HG02840 (cell line): ENCODE data around the gene PADI1.

Experiments
- ATAC-seq: cut with Tn5 transposase; IDR thresholded peaks from one replicate; pipeline ENCODE4 v1.9.1; 2021; ENCODE audit warnings: mild to moderate bottlenecking, moderate library complexity, moderate number of reproducible peaks; ENCODE audit not compliant: unreplicated experiment, low FRiP score

Gene PADI1

DNA sequence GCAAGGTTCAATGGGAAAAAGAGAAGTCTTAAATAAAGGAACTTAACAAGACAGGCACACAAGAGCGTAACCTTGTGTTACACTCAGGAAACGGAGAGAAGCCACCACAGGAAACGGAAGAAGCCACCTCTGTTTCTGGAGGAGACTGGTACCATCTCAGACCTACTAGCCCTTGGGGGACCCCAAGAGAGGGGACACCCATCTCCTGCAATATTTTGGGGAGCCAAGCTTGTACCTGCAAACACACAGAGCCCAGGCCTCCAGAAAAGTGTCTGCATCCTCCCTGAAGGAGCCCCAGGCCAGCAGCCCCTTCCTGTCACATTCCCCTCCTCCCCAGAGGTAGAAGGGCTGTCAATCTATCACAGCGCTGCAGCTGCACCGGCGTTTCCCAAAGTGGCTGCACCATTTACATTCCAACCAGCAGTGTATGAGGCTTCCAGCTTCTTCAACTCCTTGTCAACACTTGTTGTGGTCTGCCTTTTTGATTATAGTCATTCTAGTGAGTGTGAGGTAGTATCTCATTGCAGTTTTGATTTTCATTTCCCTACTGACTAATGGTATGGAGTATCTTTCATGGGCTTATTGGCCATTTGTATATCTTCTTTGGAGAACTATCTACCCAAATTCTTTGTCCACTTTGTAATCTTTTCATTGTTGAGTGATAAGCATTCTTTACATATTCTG lies 23.0 kb upstream of the PADI1 start:
- no peak for ATAC-seq

DNA sequence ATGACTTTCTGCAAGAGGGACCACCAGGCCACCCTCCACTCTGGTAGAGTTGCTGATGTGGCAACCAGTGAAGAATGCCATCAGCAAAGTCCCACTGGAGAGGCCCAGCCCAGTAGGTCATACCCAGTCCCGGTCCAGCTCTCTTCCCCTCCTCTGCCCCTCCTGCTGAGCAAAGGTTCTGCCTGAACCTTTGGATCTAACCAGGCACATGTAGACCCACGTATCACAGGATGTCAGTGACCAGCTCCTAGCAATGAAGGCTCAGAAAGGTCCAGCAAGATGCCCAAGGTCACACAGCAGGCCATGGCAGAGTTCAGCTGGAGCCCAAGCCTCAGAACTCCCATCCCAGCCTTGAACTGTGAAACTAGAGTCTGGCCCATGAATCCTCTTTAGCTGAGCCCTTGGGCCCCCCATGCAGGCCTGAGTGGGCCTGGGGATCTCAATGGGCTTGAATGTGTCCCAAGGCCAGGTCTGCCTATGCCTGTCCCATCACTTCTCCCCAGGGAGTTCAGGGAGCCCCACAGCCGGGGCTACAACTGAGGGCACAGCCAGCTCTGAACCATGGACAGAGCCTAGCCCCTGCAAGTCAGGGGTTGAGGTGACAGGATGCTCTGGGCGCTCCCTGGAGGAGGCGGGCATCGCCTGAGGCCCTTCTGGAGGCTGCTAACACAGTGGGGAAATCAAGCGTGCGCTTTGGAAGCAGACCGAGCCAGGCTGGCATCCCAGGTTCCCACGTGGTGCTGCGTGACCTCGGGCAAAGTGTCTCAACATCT lies 21.4 kb upstream of the PADI1 start:
- ATAC-seq, result no peak

DNA sequence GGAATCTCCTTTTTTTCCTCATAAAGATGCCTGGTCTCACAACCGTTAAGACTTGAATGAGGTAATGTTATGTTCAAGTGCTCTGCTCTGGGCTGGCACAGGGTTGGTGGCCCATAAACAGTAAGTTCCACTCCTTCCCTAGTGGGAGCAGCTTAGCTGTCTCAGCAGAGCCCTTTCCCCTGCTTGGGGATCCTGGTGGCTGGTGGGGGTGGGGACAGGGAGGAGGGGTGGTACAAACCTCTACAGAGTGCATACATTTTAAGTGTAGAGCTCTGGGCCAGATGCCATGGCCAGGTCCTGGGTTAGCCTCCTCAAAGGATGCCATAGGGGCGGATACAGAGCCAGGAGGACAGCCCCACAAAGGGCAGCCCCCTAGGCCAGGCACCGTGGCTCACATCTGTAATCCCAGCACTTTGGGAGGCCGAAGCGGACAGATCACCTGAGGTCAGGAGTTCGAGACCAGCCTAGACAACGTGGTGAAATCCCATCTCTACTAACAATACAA lies 20.7 kb upstream of the PADI1 start:
- ATAC-seq, result no peak

DNA sequence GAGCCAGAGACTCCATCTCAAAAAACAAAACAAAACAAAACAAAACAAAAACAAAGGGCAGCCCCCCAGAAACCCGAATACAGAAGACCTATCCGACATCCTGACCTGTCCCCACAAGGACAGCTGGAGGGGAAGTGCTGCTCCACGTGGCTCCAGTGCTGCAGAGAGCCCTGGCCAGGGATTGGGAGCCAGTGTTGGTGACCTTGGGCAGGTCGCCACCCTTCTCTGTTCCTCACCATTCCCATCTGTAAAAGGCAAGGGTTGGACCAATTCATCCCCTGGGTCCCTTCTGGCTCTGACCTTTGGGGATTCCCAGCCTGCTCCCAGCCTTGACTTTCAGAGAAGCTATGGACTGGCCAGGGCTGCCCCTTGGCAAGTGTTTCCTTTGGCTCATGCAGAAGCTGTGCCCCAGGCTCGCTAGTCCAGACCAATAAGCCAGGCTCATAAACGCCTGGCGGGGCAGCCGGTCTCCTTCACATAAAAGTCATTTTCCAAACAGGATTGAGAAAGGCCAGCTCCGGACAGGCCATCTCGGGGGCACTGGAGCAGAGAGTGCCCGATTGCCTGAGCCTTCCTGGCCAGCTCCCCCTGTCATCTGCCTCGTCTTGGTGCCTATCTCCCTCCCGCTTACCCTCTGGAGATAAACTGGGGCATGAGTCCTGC lies 20.0 kb upstream of the PADI1 start:
- ATAC-seq, result no peak

DNA sequence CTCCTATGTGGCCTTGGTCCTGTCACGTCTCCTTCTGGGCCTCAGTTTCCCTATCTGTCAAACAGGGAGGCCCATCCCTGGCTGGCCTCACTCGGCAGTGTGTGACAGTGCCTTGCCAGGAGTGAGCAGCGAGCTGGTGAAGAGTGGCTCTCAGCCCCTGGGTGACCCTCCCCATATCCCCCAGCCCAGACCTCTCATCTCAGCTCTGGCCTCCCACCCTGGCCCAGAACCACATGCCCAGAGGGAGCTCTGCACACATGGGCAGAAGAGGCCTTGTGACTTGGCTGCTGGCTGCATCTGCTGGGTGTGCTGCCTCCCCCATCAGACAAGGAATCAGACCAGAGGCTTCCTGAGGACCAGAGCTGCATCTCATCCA lies 19.5 kb upstream of the PADI1 start:
- no peak for ATAC-seq

DNA sequence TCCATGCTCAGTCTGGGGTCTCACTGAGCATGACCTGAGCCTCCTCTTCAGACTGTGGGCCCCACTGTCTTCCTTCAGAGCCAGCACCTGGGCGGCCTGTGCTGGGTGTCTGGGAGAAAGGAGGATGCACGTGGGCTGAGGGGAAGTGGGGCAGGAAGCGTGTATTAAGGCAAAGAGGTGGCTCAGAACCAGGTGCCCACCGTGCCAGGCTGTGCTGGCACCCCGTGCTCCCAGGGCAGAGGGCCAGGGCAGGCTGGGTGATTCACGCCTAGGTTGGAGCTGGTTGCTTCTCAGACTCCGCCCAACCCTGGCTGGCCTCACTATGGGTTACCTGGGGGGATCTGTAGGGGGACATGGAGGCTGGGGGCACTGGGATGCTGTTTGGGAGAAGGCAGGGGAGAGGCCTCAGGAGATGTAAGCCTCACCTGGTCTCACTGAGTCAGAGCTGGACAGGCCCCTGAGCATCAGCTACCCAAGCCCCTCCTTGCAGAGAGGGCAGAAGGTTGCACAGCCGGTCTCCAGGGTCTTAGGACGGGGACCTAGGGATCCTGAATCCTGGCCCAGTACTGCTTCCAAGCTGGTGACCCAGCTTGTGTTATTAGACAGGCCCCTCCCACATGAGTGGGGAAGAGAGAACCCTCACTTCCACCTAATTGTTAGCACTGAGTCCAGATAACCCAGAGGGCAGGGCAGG lies 18.6 kb upstream of the PADI1 start:
- ATAC-seq, result no peak

DNA sequence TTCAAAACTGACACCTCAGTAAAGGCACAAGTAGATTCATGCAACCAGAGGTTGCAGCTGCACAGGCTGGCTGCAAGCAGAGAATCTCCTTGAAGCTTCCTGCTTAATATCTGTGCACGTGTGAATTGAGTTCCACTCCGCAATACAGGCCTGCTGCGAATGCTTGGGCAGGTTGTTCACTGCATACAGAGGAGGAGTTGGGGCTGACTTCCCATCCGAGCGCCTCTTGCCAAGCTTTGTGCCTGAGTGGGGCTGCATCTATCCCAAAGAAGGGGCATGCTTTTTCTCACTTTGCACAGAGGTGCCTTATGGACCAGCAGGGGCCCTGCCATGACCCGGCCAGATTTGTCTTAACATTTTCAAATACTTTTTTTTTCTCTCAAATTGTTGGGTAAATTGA lies 17.9 kb upstream of the PADI1 start:
- ATAC-seq, result no peak

DNA sequence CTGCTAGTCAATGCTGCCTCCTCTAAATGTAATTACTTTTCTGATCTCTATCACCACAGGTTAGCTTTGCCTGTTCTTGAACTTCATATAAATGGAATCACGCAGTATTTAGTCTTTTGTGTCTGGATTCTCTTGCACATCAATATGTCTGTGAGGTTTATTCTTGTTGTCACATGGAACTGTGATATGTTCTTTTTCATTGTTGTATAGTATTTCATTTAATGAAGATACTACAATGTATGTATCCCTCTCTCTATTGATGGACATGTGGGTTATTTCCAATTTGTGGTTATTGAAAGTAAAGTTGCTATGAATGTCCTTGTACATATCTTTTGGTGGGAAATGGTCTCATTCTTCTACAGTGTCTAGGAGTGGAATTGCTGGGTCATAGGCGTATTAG lies 16.7 kb upstream of the PADI1 start:
- no peak for ATAC-seq

DNA sequence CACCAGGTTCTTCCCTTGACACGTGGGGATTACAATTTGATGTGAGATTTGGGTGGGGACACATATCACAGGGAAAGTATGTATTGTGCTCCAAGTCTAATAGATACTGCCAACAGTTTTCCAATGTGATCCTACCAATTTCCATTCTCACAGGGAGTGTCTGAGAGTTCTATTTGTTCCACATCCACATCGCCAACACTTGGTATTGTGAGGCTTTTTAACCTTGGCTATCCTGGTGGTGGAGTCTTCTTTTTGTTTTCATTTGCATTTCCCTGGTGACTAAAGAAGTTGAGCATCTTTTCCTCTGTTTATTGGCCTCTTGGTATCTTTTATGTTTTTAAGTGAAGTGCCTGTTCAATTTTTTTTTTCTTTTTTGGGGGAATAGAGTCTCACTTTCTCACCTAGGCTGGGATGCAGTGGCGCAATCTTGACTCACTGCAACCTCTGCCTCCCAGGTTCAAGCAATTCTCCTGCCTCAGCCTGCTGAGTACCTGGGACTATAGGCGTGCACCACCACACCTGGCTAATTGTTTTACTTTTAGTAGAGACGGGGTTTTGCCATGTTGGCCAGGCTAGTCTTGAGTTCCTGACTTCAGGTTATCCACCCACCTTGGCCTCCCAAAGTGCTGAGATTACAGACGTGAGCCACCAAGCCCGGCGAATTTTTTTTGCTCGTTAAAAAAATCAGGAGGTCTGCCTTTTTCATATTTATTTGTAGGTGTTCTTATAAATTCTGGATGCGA lies 15.9 kb upstream of the PADI1 start:
- no peak for ATAC-seq

DNA sequence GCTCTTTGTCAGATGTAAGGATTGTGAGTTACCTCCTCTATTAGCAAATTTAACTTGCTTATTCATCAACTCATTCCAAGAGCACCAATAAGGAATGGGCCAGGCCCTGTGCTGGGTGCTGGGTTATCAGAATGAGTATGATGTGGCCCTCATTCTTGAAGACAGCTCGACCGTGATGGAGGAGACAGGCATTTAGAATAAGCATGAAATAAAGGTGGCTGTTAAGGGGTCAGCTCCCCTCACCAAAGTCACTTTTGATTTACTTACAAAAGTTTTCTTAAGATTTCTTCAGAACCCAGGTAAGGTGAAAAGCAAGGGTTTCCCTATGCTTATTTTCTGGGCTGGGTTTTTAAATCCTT lies 15.3 kb upstream of the PADI1 start:
- no peak for ATAC-seq

DNA sequence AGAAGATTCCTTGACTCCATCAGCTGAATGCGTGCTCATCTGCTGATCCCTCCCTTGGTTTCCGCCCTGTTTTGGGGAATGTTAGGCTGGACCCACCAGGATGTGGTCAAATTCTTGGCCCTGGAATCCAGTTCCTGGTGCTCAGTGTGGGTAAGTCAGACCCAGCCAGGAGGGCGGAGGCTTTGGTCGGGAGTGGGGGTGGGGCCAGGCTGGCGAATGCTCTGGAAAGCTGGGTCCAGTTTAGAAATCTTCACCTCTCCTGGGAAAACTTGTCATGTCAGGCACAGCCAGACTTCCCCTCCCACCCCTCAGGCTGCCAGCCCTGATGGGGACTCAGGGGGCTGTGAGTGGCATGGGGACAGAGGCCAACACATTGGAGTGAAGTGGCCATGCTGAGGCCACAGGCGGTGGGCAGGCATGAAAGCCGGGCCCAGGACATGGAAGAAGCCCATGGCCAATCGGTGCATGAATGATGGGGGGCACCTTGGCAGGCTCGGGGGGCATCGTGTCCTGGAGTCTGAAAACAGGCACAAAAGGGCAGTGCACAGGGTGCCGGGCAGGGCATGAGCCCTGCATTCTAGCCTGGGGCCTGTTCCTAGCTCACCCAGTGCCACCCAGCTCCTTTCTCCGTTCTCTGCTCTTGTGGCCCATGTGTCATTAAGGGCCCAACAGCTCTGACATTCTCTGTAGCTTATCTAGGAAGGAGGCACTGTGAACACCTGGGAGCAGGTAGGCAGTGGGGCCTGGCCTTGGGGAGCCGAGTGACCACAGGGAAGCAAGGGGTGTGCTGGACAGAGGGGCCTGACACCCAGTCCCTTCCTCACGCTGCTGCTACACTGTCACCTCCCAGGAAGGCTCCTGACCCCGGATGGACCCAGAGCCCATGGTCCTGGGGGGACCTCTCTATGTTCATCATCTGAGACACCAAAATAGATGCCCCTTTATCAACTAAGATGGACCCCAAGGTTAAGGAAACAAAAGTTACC lies 14.6 kb upstream of the PADI1 start:
- no peak for ATAC-seq

DNA sequence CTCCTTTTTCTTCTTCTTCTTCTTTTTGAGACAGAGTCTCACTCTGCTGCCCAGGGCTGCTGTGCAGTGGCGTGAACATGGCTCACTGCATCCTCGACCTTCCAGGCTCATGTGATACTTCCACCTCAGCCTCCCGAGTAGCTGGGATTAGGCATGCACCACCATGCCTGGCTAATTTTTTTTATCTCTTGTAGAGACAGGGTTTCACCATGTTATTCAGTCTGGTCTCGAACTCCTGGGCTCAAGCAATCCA lies 13.0 kb upstream of the PADI1 start:
- ATAC-seq, result no peak

DNA sequence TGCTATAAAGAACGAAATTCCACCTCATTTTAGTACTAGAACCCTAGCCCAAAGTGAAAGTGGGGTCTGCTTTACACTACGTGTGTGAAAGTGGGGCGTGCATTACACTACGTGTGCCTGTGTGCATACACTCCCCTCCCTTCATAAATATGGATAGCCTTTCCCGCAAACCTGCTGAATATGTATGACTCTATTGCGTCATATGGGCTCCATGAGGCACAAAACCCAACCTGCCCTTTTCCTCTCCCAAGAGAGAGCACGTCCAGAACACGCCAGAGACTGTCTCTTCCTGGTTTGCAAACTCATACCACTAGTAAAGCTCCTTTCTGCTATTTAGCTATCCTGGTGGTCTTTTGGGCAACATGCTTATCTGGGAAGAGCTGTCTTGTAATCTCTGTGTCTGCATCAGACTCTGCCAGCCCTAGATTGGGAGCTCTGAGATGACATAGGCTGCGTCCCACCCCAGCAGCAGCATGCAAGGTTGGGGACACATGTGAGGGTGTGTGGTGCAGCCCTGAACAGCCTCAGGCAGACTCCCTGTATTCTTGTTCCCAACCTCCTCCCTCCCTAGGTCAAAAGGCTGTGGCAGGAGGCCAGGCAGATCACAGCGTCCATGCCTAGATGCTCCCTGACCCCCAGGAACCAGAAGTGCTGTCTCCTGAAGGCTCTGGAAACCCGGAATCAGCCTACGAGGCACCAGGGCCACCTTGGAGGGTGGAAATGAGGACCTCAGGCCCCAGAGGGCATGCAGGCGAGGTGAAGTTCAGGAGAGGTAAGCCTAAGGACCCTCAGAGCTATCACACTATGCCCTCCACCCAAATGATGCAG lies 12.3 kb upstream of the PADI1 start:
- ATAC-seq, result no peak

DNA sequence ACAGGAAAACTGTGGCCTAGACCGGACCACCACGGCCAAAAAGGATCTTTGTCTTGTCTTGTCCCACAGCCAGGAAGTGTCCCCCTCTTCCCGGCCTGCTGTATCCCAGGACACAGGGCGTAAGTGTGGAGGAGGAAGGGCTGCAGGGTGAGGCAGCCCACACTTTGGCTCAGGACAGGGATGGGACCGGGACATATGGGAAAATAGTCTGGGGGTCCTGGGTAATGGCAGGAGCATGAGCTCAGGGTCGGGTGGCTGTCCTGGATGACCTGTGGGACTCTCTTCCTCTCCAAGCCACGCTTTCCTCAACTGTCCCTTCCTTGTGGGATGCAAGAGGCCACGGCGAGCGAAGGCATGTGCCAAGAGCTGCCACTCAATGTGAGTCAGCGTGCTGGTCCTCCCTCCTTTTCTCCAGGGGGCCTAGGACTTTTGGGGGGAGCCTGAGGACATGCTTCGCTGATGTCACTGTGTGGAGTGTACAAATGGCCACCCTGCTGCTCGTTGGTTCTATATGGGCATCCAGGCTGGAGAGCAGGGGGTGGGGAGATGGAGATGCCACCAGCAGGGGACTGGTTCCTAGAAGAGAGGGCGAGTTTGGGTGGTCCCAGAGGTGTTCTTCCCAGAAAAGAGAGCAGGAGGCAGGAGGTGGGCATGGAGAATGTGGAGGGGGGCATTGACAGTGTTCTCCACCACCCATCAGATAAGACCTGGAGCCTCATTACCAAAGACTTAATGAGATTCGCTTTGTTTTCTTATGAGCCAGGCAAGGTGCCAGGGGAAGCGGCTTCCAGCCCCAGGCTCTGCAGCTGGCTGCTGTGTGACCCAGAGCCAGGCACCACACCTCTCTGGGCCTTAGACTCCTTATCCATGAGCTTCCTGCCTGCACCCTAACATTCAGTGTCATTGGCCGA lies 11.5 kb upstream of the PADI1 start:
- no peak for ATAC-seq

DNA sequence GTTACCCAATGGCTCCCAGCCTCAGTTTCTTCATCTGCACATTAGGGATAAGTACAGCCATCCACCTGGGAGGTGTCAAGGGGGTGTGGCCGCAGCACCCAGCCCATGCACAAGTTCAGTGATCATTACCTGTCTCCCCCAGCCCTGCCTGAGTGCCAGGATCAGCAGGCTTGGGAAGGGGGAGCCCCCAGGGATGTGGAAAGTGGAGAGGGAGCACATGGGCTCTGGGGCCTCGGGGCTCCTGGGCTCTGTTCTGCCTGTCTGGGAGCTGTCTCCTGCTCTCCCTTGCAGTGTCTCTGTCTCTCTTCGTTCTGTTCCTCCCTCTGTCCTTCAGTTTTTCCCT lies 10.8 kb upstream of the PADI1 start:
- no peak for ATAC-seq

DNA sequence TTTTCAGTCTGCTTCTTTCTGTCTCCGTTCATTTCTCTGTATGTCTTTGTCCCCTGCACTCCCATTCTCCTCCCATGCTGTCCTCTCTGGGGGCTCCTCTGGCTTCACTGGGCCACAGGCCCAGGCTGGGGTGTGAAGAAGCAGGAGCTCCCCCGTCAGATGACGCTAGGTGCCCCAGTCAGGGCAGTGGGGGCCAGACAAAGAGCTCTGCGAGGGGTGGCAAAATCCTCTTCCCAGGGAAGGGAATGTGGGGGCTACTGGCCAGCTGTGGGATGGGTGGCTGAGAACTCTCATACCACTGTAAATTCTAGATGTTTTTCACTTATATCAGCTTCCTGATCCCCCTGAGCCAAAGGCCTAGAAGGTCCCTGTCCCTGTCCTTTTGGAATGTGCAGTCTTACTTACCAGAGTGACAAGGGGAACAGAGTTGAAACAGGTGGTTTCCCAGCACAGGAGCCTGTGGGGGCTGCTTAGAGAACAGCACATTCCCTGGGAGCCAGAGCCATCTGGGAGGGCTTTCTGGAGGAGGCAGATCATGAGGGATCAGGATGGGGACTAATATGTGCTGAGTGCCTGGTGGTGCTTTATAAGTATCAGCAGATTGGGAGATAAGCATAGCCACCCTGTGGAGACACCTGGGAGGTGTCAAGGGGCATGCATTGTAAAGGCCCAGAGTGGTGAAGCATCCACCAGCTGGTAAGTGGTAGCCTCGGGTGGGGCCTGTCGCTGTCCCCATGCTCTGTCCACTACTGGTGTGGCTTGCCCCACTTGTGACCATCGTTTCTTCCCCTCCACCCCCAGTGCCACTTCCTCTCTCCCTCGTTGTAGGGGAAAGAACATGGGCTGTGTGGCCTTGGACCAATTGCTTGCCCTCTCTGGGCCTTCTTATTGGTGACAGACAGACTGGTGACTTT lies 10.1 kb upstream of the PADI1 start:
- ATAC-seq, result no peak

DNA sequence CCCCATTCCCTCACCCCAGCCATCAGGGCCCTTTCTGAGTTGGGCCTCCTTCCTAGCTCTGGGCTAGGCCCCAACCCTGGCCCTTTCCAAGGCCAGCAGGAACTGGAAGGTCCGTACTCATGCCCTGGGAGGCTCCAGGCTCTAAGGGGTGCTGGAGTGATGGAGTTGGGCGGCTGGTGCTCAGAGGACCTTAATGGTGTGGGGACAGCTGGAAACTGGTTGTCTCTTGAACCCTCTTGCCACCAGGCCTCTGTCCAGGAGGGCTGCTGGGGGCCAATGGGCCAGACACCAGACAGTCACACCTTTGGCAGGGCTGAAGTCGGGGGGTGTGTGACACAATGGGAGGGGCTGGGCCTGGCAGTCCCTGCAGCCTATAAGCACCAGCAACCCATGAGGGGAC lies 9.2 kb upstream of the PADI1 start:
- no peak for ATAC-seq
